Naive B cell (primary cell): Measurements from ENCODE around the gene TEX30. TPM values are rescaled to one million over a fixed set of nuclear protein-coding genes. Genes with fewer than 3 reads are reported as not detected.
A peak's percentile ranks its signal among the peaks of the same experiment; 100 is the strongest.
"Not testable (repeated sequence)": the region's sequence is repeated elsewhere in the genome, so short reads cannot be mapped to it uniquely, and the experiment has no call there.

Experiments used
- ATAC-seq, 2 donors: fragments of 150-1000 bp; cut with Tn5 transposase; 2 replicates each; pipeline ENCODE4 v1.10.0; 2021; ENCODE audit warnings: low read depth in 2 of 2, mild to moderate bottlenecking in 2 of 2, moderate library complexity in 2 of 2
- DNase-seq: peaks from one replicate; pipeline ENCODE4 v3.0.0; 2022
- H3K27ac Mint-ChIP-seq, 6 donors: one replicate each; pipeline ENCODE4 v1.8.0; 2020 to 2022; ENCODE audit warnings: mild to moderate bottlenecking in 6 of 6, mixed read lengths in 6 of 6, moderate library complexity in 5 of 6, inconsistent platforms in 2 of 6
- H3K27me3 Mint-ChIP-seq, 3 donors: one replicate each; pipeline ENCODE4 v1.8.0; 2021 to 2022; ENCODE audit warnings: mixed read lengths in 3 of 3, mild to moderate bottlenecking in 1 of 3
- H3K36me3 Mint-ChIP-seq, 2 donors: one replicate each; pipeline ENCODE4 v1.8.0; 2020 to 2022; ENCODE audit warnings: mixed read lengths in 2 of 2, inconsistent platforms in 1 of 2, mild to moderate bottlenecking in 1 of 2
- H3K4me1 Mint-ChIP-seq, 3 donors: one replicate each; pipeline ENCODE4 v1.8.0; 2020 to 2022; ENCODE audit warnings: mixed read lengths in 3 of 3, inconsistent platforms in 1 of 3, mild to moderate bottlenecking in 1 of 3, moderate library complexity in 1 of 3
- H3K4me3 Mint-ChIP-seq, 8 donors: one replicate each; pipeline ENCODE4 v1.8.0; 2020 to 2022; ENCODE audit warnings: mild to moderate bottlenecking in 8 of 8, mixed read lengths in 8 of 8, moderate library complexity in 8 of 8, inconsistent platforms in 2 of 8
- H3K9me3 Mint-ChIP-seq, 7 donors: one replicate each; pipeline ENCODE4 v1.8.0; 2020 to 2022; ENCODE audit warnings: mixed read lengths in 7 of 7, mild to moderate bottlenecking in 5 of 7, inconsistent platforms in 2 of 7, moderate library complexity in 1 of 7
- polyA plus RNA-seq, 6 donors: library from polyadenylated mRNA; unstranded; fragments of 300-500 nt; fragmentation: Illumina TruSeq; gene quantifications; one replicate each; pipeline ENCODE4 v1.2.3, GENCODE V29; 2021; ENCODE audit warnings: low read depth in 6 of 6

TEX30 gene
- polyA plus RNA-seq, 6 donors from 2014 or later: 14.6 to 31.8 (median 20.2) TPM

GRCh38 chr13:102798581-102799425 is 25.2 kb upstream of the TEX30 start, which contains the start of the genes BIVM and POGLUT2:
Gene BIVM (plus strand): TSS chr13:102799119. CDS start chr13:102807268, 8,149 bp downstream.
Gene POGLUT2 (minus strand): TSS chr13:102798976. CDS start chr13:102798670, 306 bp downstream.
- H3K27me3 Mint-ChIP-seq: peaks cover 12 to 28% (median 12%) of the 10 kb centered on the region in 3 donors
- H3K9me3 Mint-ChIP-seq: peaks cover 0 to 1% (median 0%) of the 10 kb centered on the region in 7 donors
- peak within 1 kb of the TSS in 2 of 6 donors; percentile 21 to 87 for H3K27ac Mint-ChIP-seq
- H3K4me1 Mint-ChIP-seq: peaks cover 4 to 17% (median 8%) of the 10 kb centered on the region in 3 donors
- peak within 1 kb of the TSS; percentile 85 to 94 (median 90) for H3K4me3 Mint-ChIP-seq
- ATAC-seq (peak; percentile 43 to 53), DNase-seq (peak; percentile 44)
- H3K36me3 Mint-ChIP-seq: no peaks in the 10 kb centered on the region

GRCh38 chr13:102793611-102794355 is 20.2 kb upstream of the TEX30 start:
- no peaks in the 10 kb centered on the region for H3K36me3 Mint-ChIP-seq
- no peak for ATAC-seq
- H3K27me3 Mint-ChIP-seq: peaks cover 7 to 28% (median 8%) of the 10 kb centered on the region in 3 donors
- peaks cover 4 to 7% (median 4%) of the 10 kb centered on the region in 3 donors for H3K4me1 Mint-ChIP-seq
- DNase-seq: no peak
- H3K27ac Mint-ChIP-seq: no peak overlapping the region
- H3K4me3 Mint-ChIP-seq: peak overlapping the region in 1 of 8 donors; percentile 53
- peaks cover 0 to 1% (median 0%) of the 10 kb centered on the region in 7 donors for H3K9me3 Mint-ChIP-seq

- peaks cover 0 to 18% (median 0%) of the 10 kb centered on the region in 3 donors for H3K27me3 Mint-ChIP-seq
- DNase-seq (no peak), ATAC-seq (no peak)
- no peak overlapping the region for H3K27ac Mint-ChIP-seq
- no peaks in the 10 kb centered on the region for H3K36me3 Mint-ChIP-seq
- H3K4me1 Mint-ChIP-seq: no peaks in the 10 kb centered on the region
- no peaks in the 10 kb centered on the region for H3K9me3 Mint-ChIP-seq
- H3K4me3 Mint-ChIP-seq: no peak overlapping the region
Measured at GRCh38 chr13:102792396-102792795, 18.8 kb upstream of the TEX30 start.

- H3K36me3 Mint-ChIP-seq: no peaks in the 10 kb centered on the region
- H3K27ac Mint-ChIP-seq: no peak overlapping the region
- DNase-seq (no peak), ATAC-seq (no peak)
- no peaks in the 10 kb centered on the region for H3K4me1 Mint-ChIP-seq
- H3K4me3 Mint-ChIP-seq: no peak overlapping the region
- H3K9me3 Mint-ChIP-seq: no peaks in the 10 kb centered on the region
- peaks cover 0 to 4% (median 0%) of the 10 kb centered on the region in 3 donors for H3K27me3 Mint-ChIP-seq
Measured at GRCh38 chr13:102788683-102789082, 15.1 kb upstream of the TEX30 start.

- no peak overlapping the region for H3K27ac Mint-ChIP-seq
- no peaks in the 10 kb centered on the region for H3K36me3 Mint-ChIP-seq
- H3K4me1 Mint-ChIP-seq: no peaks in the 10 kb centered on the region
- H3K4me3 Mint-ChIP-seq: no peak overlapping the region
- peaks cover 0 to 4% (median 0%) of the 10 kb centered on the region in 7 donors for H3K9me3 Mint-ChIP-seq
- DNase-seq (no peak), ATAC-seq (no peak)
- no peaks in the 10 kb centered on the region for H3K27me3 Mint-ChIP-seq
Measured at GRCh38 chr13:102784483-102784882, 10.9 kb upstream of the TEX30 start.

- DNase-seq (no peak), ATAC-seq (no peak)
- Mint-ChIP-seq H3K27me3 (no peaks in the 10 kb centered on the region), H3K36me3 (no peaks in the 10 kb centered on the region), H3K4me1 (no peaks in the 10 kb centered on the region), H3K4me3 (no peak overlapping the region), H3K9me3 (peaks cover 0 to 4% (median 0%) of the 10 kb centered on the region in 7 donors), H3K27ac (no peak overlapping the region)
Measured at GRCh38 chr13:102781591-102781990, 8.0 kb upstream of the TEX30 start.

- not testable (repeated sequence) for H3K4me1 Mint-ChIP-seq, H3K9me3 Mint-ChIP-seq, H3K36me3 Mint-ChIP-seq, ATAC-seq, H3K27ac Mint-ChIP-seq, H3K27me3 Mint-ChIP-seq, H3K4me3 Mint-ChIP-seq, DNase-seq
Measured at GRCh38 chr13:102780656-102781055, 7.1 kb upstream of the TEX30 start.

GRCh38 chr13:102779436-102780159 is 6.0 kb upstream of the TEX30 start:
- peak overlapping the region in 1 of 8 donors; percentile 37 for H3K4me3 Mint-ChIP-seq
- ATAC-seq (no peak), DNase-seq (no peak)
- H3K27ac Mint-ChIP-seq: peak overlapping the region in 2 of 6 donors; percentile 17 to 48
- H3K36me3 Mint-ChIP-seq: no peaks in the 10 kb centered on the region
- H3K9me3 Mint-ChIP-seq: peaks cover 0 to 4% (median 0%) of the 10 kb centered on the region in 7 donors
- no peaks in the 10 kb centered on the region for H3K27me3 Mint-ChIP-seq
- peaks cover under 1 to 4% (median 3%) of the 10 kb centered on the region in 3 donors for H3K4me1 Mint-ChIP-seq

GRCh38 chr13:102777736-102778135 is 4.2 kb upstream of the TEX30 start:
- peaks cover 0 to 4% (median 0%) of the 10 kb centered on the region in 7 donors for H3K9me3 Mint-ChIP-seq
- H3K36me3 Mint-ChIP-seq: no peaks in the 10 kb centered on the region
- H3K4me1 Mint-ChIP-seq: peaks cover 13 to 16% (median 14%) of the 10 kb centered on the region in 3 donors
- DNase-seq: no peak
- no peaks in the 10 kb centered on the region for H3K27me3 Mint-ChIP-seq
- no peak overlapping the region for H3K4me3 Mint-ChIP-seq
- no peak overlapping the region for H3K27ac Mint-ChIP-seq
- no peak for ATAC-seq

- Mint-ChIP-seq H3K9me3 (peaks cover 0 to 3% (median 0%) of the 10 kb centered on the region in 7 donors), H3K27me3 (no peaks in the 10 kb centered on the region), H3K27ac (no peak overlapping the region), H3K36me3 (no peaks in the 10 kb centered on the region), H3K4me3 (no peak overlapping the region), H3K4me1 (peaks cover 18 to 24% (median 20%) of the 10 kb centered on the region in 3 donors)
- ATAC-seq (no peak), DNase-seq (no peak)
Measured at GRCh38 chr13:102776271-102776670, 2.7 kb upstream of the TEX30 start.

GRCh38 chr13:102774591-102775520 is 1.3 kb upstream of the TEX30 start:
- no peaks in the 10 kb centered on the region for H3K27me3 Mint-ChIP-seq
- no peak for ATAC-seq
- H3K36me3 Mint-ChIP-seq: no peaks in the 10 kb centered on the region
- no peak for DNase-seq
- H3K9me3 Mint-ChIP-seq: no peaks in the 10 kb centered on the region
- H3K4me3 Mint-ChIP-seq: peak overlapping the region; percentile 83 to 95 (median 92)
- peak overlapping the region in 5 of 6 donors; percentile 63 to 95 (median 90) for H3K27ac Mint-ChIP-seq
- H3K4me1 Mint-ChIP-seq: peaks cover 19 to 26% (median 20%) of the 10 kb centered on the region in 3 donors

- no peak for DNase-seq
- H3K9me3 Mint-ChIP-seq: no peaks in the 10 kb centered on the region
Measured at GRCh38 chr13:102774214-102774568, 605 bp upstream of the TEX30 start.

More at GRCh38 chr13:102774214-102774568, 605 bp upstream of the TEX30 start:
- ATAC-seq: no peak
- Mint-ChIP-seq H3K27me3 (no peaks in the 10 kb centered on the region), H3K4me3 (peak overlapping the region; percentile 83 to 97 (median 94)), H3K27ac (peak overlapping the region; percentile 21 to 95 (median 88)), H3K36me3 (no peaks in the 10 kb centered on the region), H3K4me1 (peaks cover 19 to 26% (median 20%) of the 10 kb centered on the region in 3 donors)
